Measurements from ENCODE around the gene C15orf62. TPM values are rescaled to one million over a fixed set of nuclear protein-coding genes. Genes with fewer than 3 reads are reported as not detected.

Gene C15orf62
- polyA plus RNA-seq, 1 donor from 2014 or later: not detected

GRCh38 chr15:40808861-40809450 lies 39.2 kb downstream of the C15orf62 start:
- H3K9ac ChIP-seq (ENCODE audit: low read length): no peak overlapping the region
- no peaks in the 10 kb centered on the region for H4K20me1 ChIP-seq (ENCODE audit: insufficient read depth)
- H3K4me2 ChIP-seq (ENCODE audit: low read length): no peak overlapping the region
- TF ChIP-seq CTCF (IDR thresholded peaks at IDR 0.05; ENCODE audit: poor library complexity, severe bottlenecking) (no peak), REST (IDR thresholded peaks at IDR 0.05; ENCODE audit: borderline replicate concordance) (no peak)
- H3K27ac ChIP-seq (ENCODE audit: low read length): no peak overlapping the region
- H3K36me3 ChIP-seq (ENCODE audit: insufficient read depth, low read length): no peaks in the 10 kb centered on the region
- H3K9me2 ChIP-seq (ENCODE audit: insufficient read depth, low read length): no peaks in the 10 kb centered on the region
- H2AFZ ChIP-seq (ENCODE audit: low read depth, low read length): no peak overlapping the region
- no peak overlapping the region for H3K4me3 ChIP-seq (ENCODE audit: low read length)
- H3K27me3 ChIP-seq (ENCODE audit: insufficient read depth, low read depth, low read length): no peaks in the 10 kb centered on the region
- no peaks in the 10 kb centered on the region for H3K9me3 ChIP-seq (ENCODE audit: low read length)
- peaks cover 3% of the 10 kb centered on the region for H3K79me2 ChIP-seq (replicated peaks; ENCODE audit: insufficient read depth, low read length)
- no peaks in the 10 kb centered on the region for H3F3A ChIP-seq (ENCODE audit: insufficient read depth, low read length, poor library complexity, severe bottlenecking)

GRCh38 chr15:40812721-40813425 lies 43.1 kb downstream of the C15orf62 start:
- H3K79me2 ChIP-seq (replicated peaks; ENCODE audit: insufficient read depth, low read length): no peaks in the 10 kb centered on the region
- no peak overlapping the region for H3K4me2 ChIP-seq (ENCODE audit: low read length)
- no peak overlapping the region for H2AFZ ChIP-seq (ENCODE audit: low read depth, low read length)
- H3K9ac ChIP-seq (ENCODE audit: low read length): no peak overlapping the region
- H4K20me1 ChIP-seq (ENCODE audit: insufficient read depth): no peaks in the 10 kb centered on the region
- H3K27me3 ChIP-seq (ENCODE audit: insufficient read depth, low read depth, low read length): no peaks in the 10 kb centered on the region
- H3F3A ChIP-seq (ENCODE audit: insufficient read depth, low read length, poor library complexity, severe bottlenecking): no peaks in the 10 kb centered on the region
- H3K36me3 ChIP-seq (ENCODE audit: insufficient read depth, low read length): no peaks in the 10 kb centered on the region
- H3K4me3 ChIP-seq (ENCODE audit: low read length): no peak overlapping the region
- no peak overlapping the region for H3K27ac ChIP-seq (ENCODE audit: low read length)
- no peaks in the 10 kb centered on the region for H3K9me2 ChIP-seq (ENCODE audit: insufficient read depth, low read length)
- TF ChIP-seq SMC3 (conservative IDR thresholded peaks at IDR 0.05; ENCODE audit: poor library complexity) (no peak), RAD21 (conservative IDR thresholded peaks at IDR 0.05) (no peak), REST (IDR thresholded peaks at IDR 0.05; ENCODE audit: borderline replicate concordance) (no peak), CTCF (IDR thresholded peaks at IDR 0.05; ENCODE audit: poor library complexity, severe bottlenecking) (no peak), TAF1 (IDR thresholded peaks at IDR 0.05; ENCODE audit: low read depth) (no peak), EZH2 (IDR thresholded peaks at IDR 0.05; ENCODE audit: borderline replicate concordance, insufficient read depth, low read length, poor library complexity, severe bottlenecking) (no peak), POLR2AphosphoS5 (IDR thresholded peaks at IDR 0.05) (no peak), MXI1 (conservative IDR thresholded peaks at IDR 0.05; ENCODE audit: poor library complexity, severe bottlenecking) (no peak), EP300 (conservative IDR thresholded peaks at IDR 0.05; ENCODE audit: poor library complexity, severe bottlenecking) (no peak)
- H3K9me3 ChIP-seq (ENCODE audit: low read length): no peaks in the 10 kb centered on the region

Data from neural cell (in vitro differentiated cells).